Right lobe of liver (tissue), 6 donors: ENCODE measurements around the gene PRDM16. TPM values are rescaled to one million over a fixed set of nuclear protein-coding genes. Genes with fewer than 3 reads are reported as not detected.

Experiments
- ATAC-seq, 4 donors: fragments of 200-7000 bp; cut with Tn5 transposase; one replicate each; pipeline ENCODE4 v1.9.1; 2020; ENCODE audit warnings: mild to moderate bottlenecking in 4 of 4, moderate library complexity in 4 of 4
- DNase-seq, 3 donors: peaks; one replicate each; pipeline ENCODE4 v3.0.0-alpha.2; 2020
- H3K27ac ChIP-seq, 3 donors: fragments of 200-600 bp; one replicate each; pipeline ENCODE4 v1.8.0; 2022
- H3K27me3 ChIP-seq, 2 donors: fragments of 200-600 bp; one replicate each; pipeline ENCODE4 v1.8.0; 2022
- H3K36me3 ChIP-seq, 4 donors: fragments of 200-600 bp; sonication (generic) in 1 of 4; one replicate each; pipeline versions ENCODE4 v1.5.1 to v1.8.0; 2017 to 2022; ENCODE audit warnings: control low read depth in 1 of 4
- H3K4me1 ChIP-seq, 4 donors: fragments of 200-600 bp; sonication (generic) in 1 of 4; one replicate each; pipeline versions ENCODE4 v1.5.1 to v1.8.0; 2017 to 2022; ENCODE audit warnings: control low read depth in 1 of 4
- H3K4me3 ChIP-seq, 3 donors: fragments of 200-600 bp; one replicate each; pipeline ENCODE4 v1.8.0; 2022
- H3K9me3 ChIP-seq, 4 donors: fragments of 200-600 bp; sonication (generic) in 1 of 4; one replicate each; pipeline versions ENCODE4 v1.5.1 to v1.8.0; 2017 to 2022; ENCODE audit warnings: control low read depth in 1 of 4
- POLR2A ChIP-seq: fragments of 450-650 bp; IDR thresholded peaks from one replicate; pipeline ENCODE4 v1.6.1; 2017; ENCODE audit warnings: antibody characterized with exemption, mild to moderate bottlenecking
- WGBS: methylation state at CpG from one replicate; pipeline ENCODE4 v1.1.6; 2018; ENCODE audit warnings: low coverage, low lambda C conversion rate; ENCODE audit not compliant: insufficient coverage; ENCODE audit errors: missing lambda C conversion rate; 5-methylcytosine and 5-hydroxymethylcytosine counted together
- intact Hi-C, 2 donors: fragments of 100-400 bp; cut with DNase I; formaldehyde crosslinking; loops; one replicate each; pipeline versions ENCODE4 v1.11.2 to v1.14.1; 2022
- total RNA-seq, 6 experiments: library from RNA; depleted of rRNA in 2 of 6; stranded (reverse); fragments of >200 nt in 2 of 6; fragmentation: NEBNext Ultra II Directional in 3 of 6; extraction: Animal tissue kit (Norgen Biotek cat#: 25700) in 3 of 6; gene quantifications; one replicate each; pipeline versions ENCODE4 v1.1.0 to v1.2.4, GENCODE V29; 2016 to 2023
- TF ChIP-seq, protein P1 (sequence below), 4 donors: fragments of 200-600 bp in 3 of 4; fragments of 450-650 bp in 1 of 4; IDR thresholded peaks; one replicate each; pipeline versions ENCODE4 v1.5.1 to v1.8.0; 2016 to 2022; ENCODE audit warnings: antibody characterized with exemption in 4 of 4, mild to moderate bottlenecking in 2 of 4
- donor health status: DM: no; HTN: yes; CAD: no.
- donor health status: DM: no; HTN: no; CAD: no.
- donor health status: DM: no; HTN: no; CAD: no.
- donor health status: DM: no; HTN: yes; CAD: no.
- donor health status: DM: no; HTN: yes; CAD: no.

Gene PRDM16
- total RNA-seq, 6 experiments from 2014 or later: 0.06 to 0.75 (median 0.28) TPM

DNA sequence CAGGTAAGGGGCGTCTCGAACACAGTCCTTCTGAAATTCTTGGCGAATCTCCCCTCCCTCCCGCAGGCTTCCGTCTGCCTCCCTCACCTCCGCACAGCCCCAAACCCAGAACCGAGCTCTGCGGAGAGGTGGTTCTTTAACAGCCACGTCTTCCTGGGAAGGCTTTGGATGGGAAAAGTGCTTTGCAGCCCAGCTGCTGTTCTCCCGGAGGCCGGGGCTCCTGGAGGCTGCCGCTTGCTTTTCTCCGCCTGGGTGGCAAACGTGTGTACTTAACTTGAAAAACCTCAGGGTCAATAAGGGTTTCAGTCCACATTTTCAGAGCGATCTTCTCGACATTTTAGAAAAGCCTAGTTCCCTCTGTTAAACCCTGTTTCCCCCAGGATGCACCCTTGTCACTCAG, 109.3 kb downstream of the PRDM16 start:
- Histone ChIP-seq H3K9me3 (no peaks in the 10 kb centered on the region), H3K4me1 (no peaks in the 10 kb centered on the region), H3K4me3 (no peak overlapping the region), H3K27me3 (no peaks in the 10 kb centered on the region), H3K27ac (no peak overlapping the region), H3K36me3 (no peaks in the 10 kb centered on the region)
- no peak for ATAC-seq
- intact Hi-C loops: no loop called here
- DNase-seq: no peak
- no peak for TF ChIP-seq POLR2A
- TF ChIP-seq, protein P1, sequence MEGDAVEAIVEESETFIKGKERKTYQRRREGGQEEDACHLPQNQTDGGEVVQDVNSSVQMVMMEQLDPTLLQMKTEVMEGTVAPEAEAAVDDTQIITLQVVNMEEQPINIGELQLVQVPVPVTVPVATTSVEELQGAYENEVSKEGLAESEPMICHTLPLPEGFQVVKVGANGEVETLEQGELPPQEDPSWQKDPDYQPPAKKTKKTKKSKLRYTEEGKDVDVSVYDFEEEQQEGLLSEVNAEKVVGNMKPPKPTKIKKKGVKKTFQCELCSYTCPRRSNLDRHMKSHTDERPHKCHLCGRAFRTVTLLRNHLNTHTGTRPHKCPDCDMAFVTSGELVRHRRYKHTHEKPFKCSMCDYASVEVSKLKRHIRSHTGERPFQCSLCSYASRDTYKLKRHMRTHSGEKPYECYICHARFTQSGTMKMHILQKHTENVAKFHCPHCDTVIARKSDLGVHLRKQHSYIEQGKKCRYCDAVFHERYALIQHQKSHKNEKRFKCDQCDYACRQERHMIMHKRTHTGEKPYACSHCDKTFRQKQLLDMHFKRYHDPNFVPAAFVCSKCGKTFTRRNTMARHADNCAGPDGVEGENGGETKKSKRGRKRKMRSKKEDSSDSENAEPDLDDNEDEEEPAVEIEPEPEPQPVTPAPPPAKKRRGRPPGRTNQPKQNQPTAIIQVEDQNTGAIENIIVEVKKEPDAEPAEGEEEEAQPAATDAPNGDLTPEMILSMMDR (IDR thresholded peaks at IDR 0.05): no peak
- WGBS: 81% methylated on average over 13 of the region's 16 CpGs

- H3K36me3 ChIP-seq: no peaks in the 10 kb centered on the region
- no peak overlapping the region for H3K4me3 ChIP-seq
- no peak overlapping the region for H3K27ac ChIP-seq
- DNase-seq (no peak), ATAC-seq (no peak)
- WGBS: 83% methylated on average over 2 of the region's 15 CpGs
- no peaks in the 10 kb centered on the region for H3K9me3 ChIP-seq
- H3K27me3 ChIP-seq: no peaks in the 10 kb centered on the region
- intact Hi-C loops: no loop called here
- TF ChIP-seq POLR2A: no peak
- TF ChIP-seq, protein P1 (IDR thresholded peaks at IDR 0.05): no peak
- no peaks in the 10 kb centered on the region for H3K4me1 ChIP-seq
Measured at GRCh38 chr1:3179471-3179870, 110.5 kb downstream of the PRDM16 start.

GRCh38 chr1:3180915-3181314, 111.9 kb downstream of the PRDM16 start:
- WGBS: 80% methylated on average over 35 of the region's 36 CpGs
- no peak overlapping the region for H3K4me3 ChIP-seq
- H3K36me3 ChIP-seq: no peaks in the 10 kb centered on the region
- ATAC-seq (no peak), DNase-seq (no peak)
- intact Hi-C loops: no loop called here
- no peaks in the 10 kb centered on the region for H3K9me3 ChIP-seq
- TF ChIP-seq, protein P1 (IDR thresholded peaks at IDR 0.05): no peak
- no peak for TF ChIP-seq POLR2A
- no peaks in the 10 kb centered on the region for H3K27me3 ChIP-seq
- no peak overlapping the region for H3K27ac ChIP-seq
- H3K4me1 ChIP-seq: no peaks in the 10 kb centered on the region

- no peak for TF ChIP-seq POLR2A
- TF ChIP-seq, protein P1 (IDR thresholded peaks at IDR 0.05): no peak
- intact Hi-C loops: no loop called here
- 43% methylated on average over 4 of the region's 14 CpGs for WGBS
Measured at GRCh38 chr1:3181956-3182355, 113.0 kb downstream of the PRDM16 start.

DNA sequence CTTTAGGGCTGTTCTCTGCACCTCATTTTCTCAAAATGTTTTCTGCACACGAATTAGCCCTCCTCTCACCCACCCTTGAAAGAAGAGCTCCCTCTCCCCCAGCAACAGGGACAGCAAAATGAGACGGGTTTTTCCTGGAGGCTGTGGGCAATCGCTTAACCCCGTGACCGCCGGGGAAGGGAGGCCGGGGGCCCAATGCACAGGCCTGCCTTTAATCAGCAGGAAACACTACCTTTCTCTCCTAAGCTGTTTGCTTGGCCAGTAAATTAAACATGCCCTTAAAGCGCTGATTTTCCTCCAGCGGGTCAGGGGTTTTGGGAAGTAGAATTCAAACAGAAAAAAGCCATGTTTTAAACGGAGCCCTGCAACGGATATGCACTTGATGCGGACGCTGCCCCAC, 114.4 kb downstream of the PRDM16 start:
- H3K36me3 ChIP-seq: no peaks in the 10 kb centered on the region
- intact Hi-C loops: no loop called here
- ATAC-seq (no peak), DNase-seq (no peak)
- H3K27ac ChIP-seq: no peak overlapping the region
- no peak overlapping the region for H3K4me3 ChIP-seq
- no peaks in the 10 kb centered on the region for H3K9me3 ChIP-seq
- TF ChIP-seq, protein P1 (IDR thresholded peaks at IDR 0.05): no peak
- no peak for TF ChIP-seq POLR2A
- no peaks in the 10 kb centered on the region for H3K27me3 ChIP-seq
- H3K4me1 ChIP-seq: no peaks in the 10 kb centered on the region
- WGBS: 24% methylated on average over 11 of the region's 13 CpGs

More at GRCh38 chr1:3181956-3182355, 113.0 kb downstream of the PRDM16 start:
- ATAC-seq: no peak
- H3K27ac ChIP-seq: no peak overlapping the region
- no peak overlapping the region for H3K4me3 ChIP-seq
- no peaks in the 10 kb centered on the region for H3K27me3 ChIP-seq
- H3K9me3 ChIP-seq: no peaks in the 10 kb centered on the region
- H3K36me3 ChIP-seq: no peaks in the 10 kb centered on the region
- H3K4me1 ChIP-seq: no peaks in the 10 kb centered on the region
- DNase-seq: no peak
